MCF 10A (cell line): Measurements from ENCODE around the gene MAD1L1. TPM values are rescaled to one million over a fixed set of nuclear protein-coding genes. Genes with fewer than 3 reads are reported as not detected.

Experiments
- BruUV-seq: library from RNA; stranded (reverse); fragments of 400-500 nt; replicated peaks from 2 replicates; lab custom pipeline; 2021; lab: Mats Ljungman, UMichigan
- CTCF ChIA-PET: fragments of 300-600 bp; sonication (Branson Sonifier 250); formaldehyde crosslinking; extraction: SDS; loops from one replicate; lab custom pipeline; 2021; ENCODE audit warnings: antibody characterized with exemption, inconsistent platforms; lab: Yijun Ruan, JAX
- POLR2A ChIA-PET: fragments of 300-600, 350-650 bp; sonication (Branson Sonifier 250); formaldehyde crosslinking; extraction: SDS; loops from one replicate; lab custom pipeline; 2020; ENCODE audit warnings: antibody characterized with exemption, inconsistent platforms; lab: Yijun Ruan, JAX
- DNase-seq: peaks from one replicate; pipeline ENCODE4 v3.0.0-alpha.2; 2018; ENCODE audit not compliant: unreplicated experiment
- H3K27ac Mint-ChIP-seq: one replicate; pipeline ENCODE4 v1.8.0; 2022; ENCODE audit warnings: mild to moderate bottlenecking, low read depth, mixed read lengths; ENCODE audit not compliant: unreplicated experiment
- H3K27me3 Mint-ChIP-seq: one replicate; pipeline ENCODE4 v1.8.0; 2022; ENCODE audit warnings: mixed read lengths; ENCODE audit not compliant: insufficient read depth, unreplicated experiment
- H3K36me3 Mint-ChIP-seq: one replicate; pipeline ENCODE4 v1.8.0; 2022; ENCODE audit warnings: mild to moderate bottlenecking, moderate library complexity, mixed read lengths; ENCODE audit not compliant: insufficient read depth, unreplicated experiment
- H3K4me1 Mint-ChIP-seq: one replicate; pipeline ENCODE4 v1.8.0; 2022; ENCODE audit warnings: mixed read lengths; ENCODE audit not compliant: insufficient read depth, unreplicated experiment
- H3K4me3 Mint-ChIP-seq: one replicate; pipeline ENCODE4 v1.8.0; 2022; ENCODE audit warnings: mild to moderate bottlenecking, moderate library complexity, mixed read lengths; ENCODE audit not compliant: unreplicated experiment
- H3K9me3 Mint-ChIP-seq: one replicate; pipeline ENCODE4 v1.8.0; 2022; ENCODE audit warnings: mixed read lengths; ENCODE audit not compliant: unreplicated experiment
- CTCF ChIP-seq: fragments of 200-600 bp; IDR thresholded peaks from one replicate; pipeline ENCODE4 v1.8.0; 2022; ENCODE audit warnings: antibody characterized with exemption, mild to moderate bottlenecking; ENCODE audit not compliant: unreplicated experiment
- intact Hi-C: fragments of 100-400 bp; cut with micrococcal nuclease; formaldehyde crosslinking; loops from 2 replicates; pipeline ENCODE4 v1.14.1; 2022
- total RNA-seq: library from RNA; stranded (reverse); gene quantifications from 2 replicates; pipeline ENCODE4 v1.2.3, GENCODE V29; 2022

MAD1L1 gene
- total RNA-seq, 1 experiment from 2014 or later: 25.2 TPM

DNA sequence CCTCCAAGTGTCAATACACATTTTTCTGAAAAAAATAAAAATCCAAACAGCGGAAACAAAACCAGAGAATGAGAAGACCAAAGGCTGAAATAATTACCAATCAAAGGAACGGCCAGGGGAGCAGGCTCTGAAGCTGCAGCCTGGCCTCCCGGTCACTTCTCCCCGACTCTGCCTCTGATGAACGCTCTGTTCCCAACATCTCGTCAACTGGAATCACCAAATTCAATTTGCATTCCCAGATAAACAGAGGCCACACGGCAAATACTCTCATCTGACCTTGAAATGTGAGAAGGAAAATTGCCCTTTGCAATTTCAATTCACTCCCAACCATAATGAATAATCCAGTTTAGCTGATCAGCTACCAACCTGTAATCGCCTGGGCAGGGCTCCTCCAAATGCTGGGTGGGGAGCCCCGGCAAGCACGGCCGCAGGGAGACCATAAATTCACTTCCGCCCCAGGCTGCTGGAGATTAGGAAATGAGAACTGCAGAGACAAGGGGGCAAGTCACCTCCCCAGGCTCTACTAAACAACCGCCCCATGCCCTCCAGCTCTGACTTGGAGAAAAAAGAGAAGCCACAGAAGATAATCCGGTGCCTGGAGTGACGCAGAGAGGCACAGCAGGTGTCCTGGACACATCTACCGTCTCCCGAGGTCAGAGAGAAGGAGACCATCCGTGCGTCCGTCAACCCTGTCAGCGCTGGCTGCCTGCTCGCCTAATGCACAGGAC lies 153.2 kb downstream of the MAD1L1 start:
- no peaks in the 10 kb centered on the region for H3K27me3 Mint-ChIP-seq
- CTCF ChIA-PET: no interaction called here
- no peak for DNase-seq
- H3K4me1 Mint-ChIP-seq: no peaks in the 10 kb centered on the region
- H3K4me3 Mint-ChIP-seq: no peak overlapping the region
- H3K27ac Mint-ChIP-seq: no peak overlapping the region
- no peak for TF ChIP-seq CTCF
- H3K9me3 Mint-ChIP-seq: no peaks in the 10 kb centered on the region
- POLR2A ChIA-PET: no interaction called here
- intact Hi-C loops: no loop called here
- H3K36me3 Mint-ChIP-seq: peaks cover 10% of the 10 kb centered on the region
- BruUV-seq: no TSS peak

DNA sequence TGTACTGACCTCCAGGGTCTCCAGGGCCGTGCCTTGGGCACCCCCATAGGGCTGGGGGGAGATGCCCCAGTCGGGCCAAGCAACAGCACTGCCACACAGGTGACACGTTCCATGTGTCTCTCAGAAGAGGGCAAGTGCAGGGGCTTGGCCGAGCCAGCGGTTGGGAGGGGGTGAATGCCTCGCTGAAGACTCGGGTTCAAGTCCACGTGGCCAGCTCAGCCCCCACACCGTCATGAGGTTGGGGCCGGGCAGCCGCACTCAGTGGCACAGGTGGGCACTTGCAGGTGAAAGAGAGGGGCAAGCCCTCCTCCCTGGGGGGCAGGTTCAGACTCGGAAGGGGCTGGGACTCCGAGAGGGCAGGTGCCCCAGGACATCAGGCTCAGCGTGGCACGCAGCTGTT lies 153.8 kb downstream of the MAD1L1 start:
- BruUV-seq: no TSS peak
- CTCF ChIA-PET: no interaction called here
- Mint-ChIP-seq H3K9me3 (no peaks in the 10 kb centered on the region), H3K36me3 (peaks cover 11% of the 10 kb centered on the region), H3K4me1 (no peaks in the 10 kb centered on the region), H3K27ac (no peak overlapping the region), H3K4me3 (no peak overlapping the region), H3K27me3 (no peaks in the 10 kb centered on the region)
- POLR2A ChIA-PET: no interaction called here
- no peak for TF ChIP-seq CTCF
- no peak for DNase-seq
- intact Hi-C loops: no loop called here

GRCh38 chr7:2076649-2077064 lies 156.1 kb downstream of the MAD1L1 start:
- intact Hi-C loops: no loop called here
- H3K27me3 Mint-ChIP-seq: no peaks in the 10 kb centered on the region
- CTCF ChIA-PET: interaction anchor here (0.7 kb wide), 1 partner anchor 1405 kb away, joined by 3 read pairs; no protein-coding TSS in a partner anchor

More at GRCh38 chr7:2076649-2077064, 156.1 kb downstream of the MAD1L1 start:
- Mint-ChIP-seq H3K9me3 (no peaks in the 10 kb centered on the region), H3K4me3 (no peak overlapping the region), H3K4me1 (no peaks in the 10 kb centered on the region), H3K36me3 (peaks cover 5% of the 10 kb centered on the region), H3K27ac (no peak overlapping the region)
- POLR2A ChIA-PET: interaction anchor here (0.7 kb wide), 1 partner anchor 338 kb away, joined by 4 read pairs; no protein-coding TSS in a partner anchor
- DNase-seq: no peak
- no peak for TF ChIP-seq CTCF
- no TSS peak for BruUV-seq
